Measurements from ENCODE around the gene MAP4.

GRCh38 chr3:47908744-47909143 is 107.5 kb downstream of the MAP4 start:
- TF ChIP-seq, protein P1, sequence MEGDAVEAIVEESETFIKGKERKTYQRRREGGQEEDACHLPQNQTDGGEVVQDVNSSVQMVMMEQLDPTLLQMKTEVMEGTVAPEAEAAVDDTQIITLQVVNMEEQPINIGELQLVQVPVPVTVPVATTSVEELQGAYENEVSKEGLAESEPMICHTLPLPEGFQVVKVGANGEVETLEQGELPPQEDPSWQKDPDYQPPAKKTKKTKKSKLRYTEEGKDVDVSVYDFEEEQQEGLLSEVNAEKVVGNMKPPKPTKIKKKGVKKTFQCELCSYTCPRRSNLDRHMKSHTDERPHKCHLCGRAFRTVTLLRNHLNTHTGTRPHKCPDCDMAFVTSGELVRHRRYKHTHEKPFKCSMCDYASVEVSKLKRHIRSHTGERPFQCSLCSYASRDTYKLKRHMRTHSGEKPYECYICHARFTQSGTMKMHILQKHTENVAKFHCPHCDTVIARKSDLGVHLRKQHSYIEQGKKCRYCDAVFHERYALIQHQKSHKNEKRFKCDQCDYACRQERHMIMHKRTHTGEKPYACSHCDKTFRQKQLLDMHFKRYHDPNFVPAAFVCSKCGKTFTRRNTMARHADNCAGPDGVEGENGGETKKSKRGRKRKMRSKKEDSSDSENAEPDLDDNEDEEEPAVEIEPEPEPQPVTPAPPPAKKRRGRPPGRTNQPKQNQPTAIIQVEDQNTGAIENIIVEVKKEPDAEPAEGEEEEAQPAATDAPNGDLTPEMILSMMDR (conservative IDR thresholded peaks at IDR 0.05; ENCODE audit: low read depth, low read length), result no peak
- TF ChIP-seq EZH2 (IDR thresholded peaks at IDR 0.05; ENCODE audit: low read length, unreplicated experiment), result no peak

Measured in PC-3 (cell line).